Right lobe of liver (tissue), 4 donors: ENCODE data around the gene KCNMA1.

Experiments
- POLR2A ChIP-seq: fragments of 450-650 bp; IDR thresholded peaks from one replicate; pipeline ENCODE4 v1.6.1; 2017; ENCODE audit warnings: antibody characterized with exemption, mild to moderate bottlenecking
- TF ChIP-seq, protein P1 (sequence below), 4 donors: fragments of 200-600 bp in 3 of 4; fragments of 450-650 bp in 1 of 4; IDR thresholded peaks; one replicate each; pipeline versions ENCODE4 v1.5.1 to v1.8.0; 2016 to 2022; ENCODE audit warnings: antibody characterized with exemption in 4 of 4, mild to moderate bottlenecking in 2 of 4
- donor health status: DM: no; HTN: no; CAD: no.
- donor health status: DM: no; HTN: no; CAD: no.
- donor health status: DM: no; HTN: yes; CAD: no.

DNA sequence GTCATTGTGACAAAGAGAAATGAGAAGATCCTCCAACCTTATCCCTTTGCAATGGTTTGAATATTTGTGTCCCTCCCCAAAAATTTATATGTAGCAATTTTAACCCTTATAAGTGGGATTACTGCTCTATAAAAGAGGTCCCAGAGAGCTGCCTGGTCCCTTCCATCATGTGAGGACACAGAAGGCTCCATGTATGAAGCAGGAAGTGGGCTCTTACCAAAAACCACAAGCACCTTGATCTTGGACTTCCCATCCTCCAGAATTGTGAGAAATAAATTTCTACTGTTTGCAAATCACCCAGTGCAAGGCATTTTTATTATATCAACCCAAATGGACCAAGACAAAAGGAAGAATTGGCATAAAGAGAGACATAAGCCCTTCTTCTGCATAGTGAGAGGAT, 95.7 kb downstream of the KCNMA1 start:
- TF ChIP-seq, protein P1, sequence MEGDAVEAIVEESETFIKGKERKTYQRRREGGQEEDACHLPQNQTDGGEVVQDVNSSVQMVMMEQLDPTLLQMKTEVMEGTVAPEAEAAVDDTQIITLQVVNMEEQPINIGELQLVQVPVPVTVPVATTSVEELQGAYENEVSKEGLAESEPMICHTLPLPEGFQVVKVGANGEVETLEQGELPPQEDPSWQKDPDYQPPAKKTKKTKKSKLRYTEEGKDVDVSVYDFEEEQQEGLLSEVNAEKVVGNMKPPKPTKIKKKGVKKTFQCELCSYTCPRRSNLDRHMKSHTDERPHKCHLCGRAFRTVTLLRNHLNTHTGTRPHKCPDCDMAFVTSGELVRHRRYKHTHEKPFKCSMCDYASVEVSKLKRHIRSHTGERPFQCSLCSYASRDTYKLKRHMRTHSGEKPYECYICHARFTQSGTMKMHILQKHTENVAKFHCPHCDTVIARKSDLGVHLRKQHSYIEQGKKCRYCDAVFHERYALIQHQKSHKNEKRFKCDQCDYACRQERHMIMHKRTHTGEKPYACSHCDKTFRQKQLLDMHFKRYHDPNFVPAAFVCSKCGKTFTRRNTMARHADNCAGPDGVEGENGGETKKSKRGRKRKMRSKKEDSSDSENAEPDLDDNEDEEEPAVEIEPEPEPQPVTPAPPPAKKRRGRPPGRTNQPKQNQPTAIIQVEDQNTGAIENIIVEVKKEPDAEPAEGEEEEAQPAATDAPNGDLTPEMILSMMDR (IDR thresholded peaks at IDR 0.05), result no peak
- no peak for TF ChIP-seq POLR2A
